ENCODE data around the gene FARP1.

The FARP1 gene

GRCh38 chr13:98416408-98416807, 273.5 kb downstream of the FARP1 start:
- Histone ChIP-seq H3K36me3 (replicated peaks) (no peaks in the 10 kb centered on the region; the same call in 1 of the 2 replicates), H3K4me1 (no peaks in the 10 kb centered on the region), H3K4me3 (no peak overlapping the region), H3K27me3 (ENCODE audit: low read depth) (no peaks in the 10 kb centered on the region), H3K9me3 (no peaks in the 10 kb centered on the region)
- in situ Hi-C loops (cut with MboI; ENCODE audit: low sequenced_read_pairs): no loop called here
- no peak for DNase-seq (ENCODE audit: low spot score in 2 of 2)

GRCh38 chr13:98419786-98420553, 277.1 kb downstream of the FARP1 start:
- Histone ChIP-seq H3K36me3 (replicated peaks) (no peaks in the 10 kb centered on the region; the same call in none of the 2 replicates), H3K27me3 (ENCODE audit: low read depth) (no peaks in the 10 kb centered on the region), H3K4me1 (no peaks in the 10 kb centered on the region), H3K9me3 (no peaks in the 10 kb centered on the region), H3K4me3 (no peak overlapping the region)
- DNase-seq (ENCODE audit: low spot score in 2 of 2): no peak
- in situ Hi-C loops (cut with MboI; ENCODE audit: low sequenced_read_pairs): no loop called here

DNA sequence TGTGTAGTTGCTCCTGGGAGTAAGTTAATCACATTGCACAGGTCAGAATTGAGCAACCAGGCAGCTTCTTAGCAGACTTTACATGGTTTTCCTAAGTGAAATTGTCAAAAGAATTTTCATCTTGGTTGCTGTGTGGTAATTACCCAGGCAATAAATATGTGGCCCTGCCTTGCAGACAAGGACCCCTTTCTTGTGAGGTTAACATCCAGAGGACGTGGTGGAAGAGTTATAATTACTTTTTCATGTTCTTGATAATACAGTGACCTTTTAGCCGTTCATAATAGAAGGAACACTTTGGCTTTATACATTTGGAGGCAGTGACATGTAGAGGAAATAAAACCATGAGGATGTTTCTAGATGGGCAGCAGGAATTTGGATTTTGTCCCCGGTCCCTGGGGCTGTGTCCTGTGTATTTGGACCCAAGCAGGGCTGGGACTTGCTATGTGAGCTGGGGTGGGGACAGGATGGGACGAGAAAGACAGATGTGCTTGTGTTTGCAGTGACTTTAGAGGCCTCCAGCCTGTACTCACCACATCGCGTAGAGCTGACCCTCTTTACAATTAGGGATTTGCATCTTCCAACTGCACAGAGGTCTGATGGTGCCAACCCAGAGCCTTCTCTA, 277.8 kb downstream of the FARP1 start:
- no peak for DNase-seq (ENCODE audit: low spot score in 2 of 2)
- no peaks in the 10 kb centered on the region for H3K4me1 ChIP-seq
- no peaks in the 10 kb centered on the region for H3K27me3 ChIP-seq (ENCODE audit: low read depth)
- H3K9me3 ChIP-seq: no peaks in the 10 kb centered on the region
- H3K4me3 ChIP-seq: no peak overlapping the region
- in situ Hi-C loops (cut with MboI; ENCODE audit: low sequenced_read_pairs): no loop called here
- no peaks in the 10 kb centered on the region; the same call in none of the 2 replicates for H3K36me3 ChIP-seq (replicated peaks)

- Histone ChIP-seq H3K4me3 (no peak overlapping the region), H3K27me3 (ENCODE audit: low read depth) (no peaks in the 10 kb centered on the region), H3K36me3 (replicated peaks) (no peaks in the 10 kb centered on the region; the same call in none of the 2 replicates), H3K4me1 (no peaks in the 10 kb centered on the region), H3K9me3 (no peaks in the 10 kb centered on the region)
- in situ Hi-C loops (cut with MboI; ENCODE audit: low sequenced_read_pairs): no loop called here
- no peak for DNase-seq (ENCODE audit: low spot score in 2 of 2)
Measured at GRCh38 chr13:98422046-98422445, 279.2 kb downstream of the FARP1 start.

DNA sequence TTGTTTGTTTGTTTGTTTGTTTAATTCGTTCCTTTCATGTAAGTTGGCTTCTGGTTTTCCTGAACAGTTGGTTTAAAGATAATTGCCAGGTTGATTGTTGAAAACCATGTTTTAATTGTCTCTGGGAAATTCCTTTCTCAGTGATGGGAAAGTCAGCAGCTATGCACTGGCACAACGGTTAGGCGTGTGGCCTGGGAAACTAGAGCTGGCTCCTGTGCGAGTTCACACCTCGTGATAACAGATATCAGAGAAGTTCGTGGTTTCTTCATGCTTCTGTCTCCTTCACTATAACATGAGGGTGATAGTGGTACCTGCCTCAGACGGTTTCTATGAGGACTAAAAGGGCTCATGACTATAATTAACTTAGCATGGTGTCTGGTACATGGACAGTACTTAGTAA, 280.5 kb downstream of the FARP1 start:
- in situ Hi-C loops (cut with MboI; ENCODE audit: low sequenced_read_pairs): no loop called here
- DNase-seq (ENCODE audit: low spot score in 2 of 2): no peak
- H3K36me3 ChIP-seq (replicated peaks): no peaks in the 10 kb centered on the region; the same call in none of the 2 replicates
- H3K27me3 ChIP-seq (ENCODE audit: low read depth): no peaks in the 10 kb centered on the region
- no peaks in the 10 kb centered on the region for H3K4me1 ChIP-seq
- no peaks in the 10 kb centered on the region for H3K9me3 ChIP-seq
- H3K4me3 ChIP-seq: no peak overlapping the region

GRCh38 chr13:98427331-98427995, 284.6 kb downstream of the FARP1 start:
- Histone ChIP-seq H3K27me3 (ENCODE audit: low read depth) (no peaks in the 10 kb centered on the region), H3K36me3 (replicated peaks) (no peaks in the 10 kb centered on the region; the same call in none of the 2 replicates), H3K4me1 (no peaks in the 10 kb centered on the region), H3K4me3 (no peak overlapping the region), H3K9me3 (no peaks in the 10 kb centered on the region)
- in situ Hi-C loops (cut with MboI; ENCODE audit: low sequenced_read_pairs): loop anchor here (25.0 kb wide), 1 partner anchor 410 kb away; no protein-coding TSS in a partner anchor
- DNase-seq (ENCODE audit: low spot score in 2 of 2): no peak

DNA sequence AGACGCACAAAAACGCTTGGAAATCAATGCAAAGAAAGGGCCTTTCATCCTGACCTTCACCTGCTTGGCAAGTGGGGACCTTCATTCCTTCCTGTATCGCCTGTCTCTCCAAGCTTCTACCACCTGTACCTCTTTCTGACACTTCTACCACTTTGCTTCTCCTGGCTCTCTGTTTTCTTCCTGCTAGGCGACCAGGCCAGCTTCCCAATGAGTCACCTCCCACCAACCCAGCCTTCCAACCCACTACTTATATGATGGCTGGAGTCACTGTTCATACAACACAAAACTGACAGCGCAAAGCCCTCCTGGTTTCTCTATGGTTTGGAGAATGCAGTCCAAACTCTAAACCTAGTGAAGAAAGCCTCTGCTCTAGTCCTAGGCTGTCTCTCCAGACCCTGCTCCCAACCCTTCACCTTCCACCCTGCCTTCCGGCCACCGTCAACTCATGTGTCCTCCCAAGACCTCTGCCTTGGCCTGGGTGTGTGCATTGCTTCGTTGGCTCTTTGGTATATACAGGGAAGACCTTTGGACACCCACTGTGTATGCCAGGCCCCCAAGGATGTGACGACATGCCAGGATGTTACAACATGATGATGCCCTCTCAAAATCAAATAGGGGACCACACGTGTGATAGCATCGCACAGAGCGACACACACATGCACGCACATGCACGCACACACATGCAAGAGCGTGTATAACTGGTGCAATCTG, 285.5 kb downstream of the FARP1 start:
- H3K27me3 ChIP-seq (ENCODE audit: low read depth): no peaks in the 10 kb centered on the region
- DNase-seq (ENCODE audit: low spot score in 2 of 2): no peak
- no peaks in the 10 kb centered on the region; the same call in none of the 2 replicates for H3K36me3 ChIP-seq (replicated peaks)
- H3K9me3 ChIP-seq: no peaks in the 10 kb centered on the region
- H3K4me3 ChIP-seq: no peak overlapping the region
- in situ Hi-C loops (cut with MboI; ENCODE audit: low sequenced_read_pairs): loop anchor here (25.0 kb wide), 1 partner anchor 409 kb away; no protein-coding TSS in a partner anchor
- no peaks in the 10 kb centered on the region for H3K4me1 ChIP-seq

GRCh38 chr13:98429081-98429480, 286.2 kb downstream of the FARP1 start:
- Histone ChIP-seq H3K36me3 (replicated peaks) (no peaks in the 10 kb centered on the region; the same call in none of the 2 replicates), H3K4me3 (no peak overlapping the region), H3K9me3 (no peaks in the 10 kb centered on the region), H3K27me3 (ENCODE audit: low read depth) (no peaks in the 10 kb centered on the region), H3K4me1 (no peaks in the 10 kb centered on the region)
- in situ Hi-C loops (cut with MboI; ENCODE audit: low sequenced_read_pairs): loop anchor here (25.0 kb wide), 1 partner anchor 408 kb away; no protein-coding TSS in a partner anchor
- DNase-seq (ENCODE audit: low spot score in 2 of 2): no peak

DNA sequence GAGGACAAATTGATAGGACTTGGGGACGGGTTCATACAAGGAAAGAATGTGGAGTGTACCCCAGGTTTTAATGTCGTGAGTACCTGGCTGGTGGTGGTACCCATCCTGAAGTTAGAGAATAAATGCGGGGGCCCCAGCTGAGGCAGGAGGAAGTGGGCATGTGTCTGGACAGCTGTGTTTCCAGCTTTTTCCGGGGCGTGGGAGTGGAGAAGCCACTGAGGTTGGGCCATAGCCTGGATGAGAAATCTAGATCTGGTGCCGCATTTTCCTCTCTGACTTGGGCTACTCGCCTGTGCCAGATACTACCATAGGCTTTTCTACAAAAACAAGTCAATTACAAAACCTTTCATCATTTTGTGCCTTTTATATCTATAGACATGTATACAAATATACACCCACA, 286.6 kb downstream of the FARP1 start:
- in situ Hi-C loops (cut with MboI; ENCODE audit: low sequenced_read_pairs): loop anchor here (25.0 kb wide), 1 partner anchor 408 kb away; no protein-coding TSS in a partner anchor
- no peaks in the 10 kb centered on the region for H3K9me3 ChIP-seq
- H3K4me1 ChIP-seq: no peaks in the 10 kb centered on the region
- H3K4me3 ChIP-seq: no peak overlapping the region
- DNase-seq (ENCODE audit: low spot score in 2 of 2): no peak
- H3K36me3 ChIP-seq (replicated peaks): no peaks in the 10 kb centered on the region; the same call in none of the 2 replicates
- no peaks in the 10 kb centered on the region for H3K27me3 ChIP-seq (ENCODE audit: low read depth)

GRCh38 chr13:98429977-98430736, 287.3 kb downstream of the FARP1 start:
- in situ Hi-C loops (cut with MboI; ENCODE audit: low sequenced_read_pairs): loop anchor here (10.0 to 25.0 kb wide), 2 partner anchors 407 to 575 kb away; no protein-coding TSS in a partner anchor
- DNase-seq (ENCODE audit: low spot score in 2 of 2): no peak
- H3K36me3 ChIP-seq (replicated peaks): no peaks in the 10 kb centered on the region; the same call in none of the 2 replicates

DNA sequence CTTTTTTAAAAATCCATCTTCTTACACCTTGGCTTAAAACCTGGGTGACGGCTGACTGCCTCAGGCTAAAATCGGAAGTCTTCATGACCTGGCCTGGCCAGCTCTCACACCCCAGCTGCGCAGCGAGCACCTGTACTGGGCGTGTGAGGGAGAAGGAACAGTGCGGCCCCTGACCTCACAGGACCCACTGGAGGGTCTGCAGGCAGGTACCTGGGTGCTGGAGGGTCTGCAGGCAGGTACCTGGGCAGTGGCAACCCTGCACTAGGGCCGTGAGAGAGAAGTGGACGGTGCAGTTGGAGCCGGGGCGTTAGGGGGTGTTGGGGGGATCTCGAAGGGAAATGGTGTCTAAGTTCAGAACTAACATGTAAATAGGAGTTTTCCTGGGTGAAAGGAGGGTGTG, 289.7 kb downstream of the FARP1 start:
- no peaks in the 10 kb centered on the region for H3K36me3 ChIP-seq (replicated peaks)
- no peak for DNase-seq (ENCODE audit: low spot score in 2 of 2)
- H3K9me3 ChIP-seq: no peaks in the 10 kb centered on the region
- in situ Hi-C loops (cut with MboI; ENCODE audit: low sequenced_read_pairs): loop anchor here (10.0 to 25.0 kb wide), 2 partner anchors 405 to 578 kb away; no protein-coding TSS in a partner anchor
- H3K4me1 ChIP-seq: no peaks in the 10 kb centered on the region
- H3K4me3 ChIP-seq: no peak overlapping the region
- no peaks in the 10 kb centered on the region for H3K27me3 ChIP-seq (ENCODE audit: low read depth)

More at GRCh38 chr13:98429977-98430736, 287.3 kb downstream of the FARP1 start:
- H3K27me3 ChIP-seq (ENCODE audit: low read depth): no peaks in the 10 kb centered on the region
- no peaks in the 10 kb centered on the region for H3K9me3 ChIP-seq
- H3K4me1 ChIP-seq: no peaks in the 10 kb centered on the region
- no peak overlapping the region for H3K4me3 ChIP-seq

GRCh38 chr13:98433654-98434053, 290.8 kb downstream of the FARP1 start:
- in situ Hi-C loops (cut with MboI; ENCODE audit: low sequenced_read_pairs): loop anchor here (10.0 to 25.0 kb wide), 2 partner anchors 404 to 579 kb away; no protein-coding TSS in a partner anchor

More at GRCh38 chr13:98433654-98434053, 290.8 kb downstream of the FARP1 start:
- Histone ChIP-seq H3K4me3 (no peak overlapping the region), H3K4me1 (no peaks in the 10 kb centered on the region), H3K27me3 (ENCODE audit: low read depth) (no peaks in the 10 kb centered on the region), H3K36me3 (replicated peaks) (no peaks in the 10 kb centered on the region), H3K9me3 (no peaks in the 10 kb centered on the region)
- no peak for DNase-seq (ENCODE audit: low spot score in 2 of 2)

All from HAP-1 (cell line).